Measurements from ENCODE around the gene TUBA1B.

Gene TUBA1B

DNA sequence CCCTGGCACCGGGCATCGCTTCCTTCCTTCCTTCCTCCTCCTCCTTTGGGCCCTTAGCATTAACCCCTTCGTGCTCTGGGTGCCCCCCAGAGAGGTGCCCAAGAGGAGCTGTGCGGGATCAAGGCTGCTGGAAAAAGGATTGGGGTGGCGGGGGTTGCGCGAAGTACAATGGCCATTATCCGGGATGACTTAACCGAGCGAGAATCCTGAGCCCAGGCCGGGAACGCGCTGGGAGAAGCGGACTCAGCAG, 39.4 kb downstream of the TUBA1B start:
- TF ChIP-seq, protein P1, sequence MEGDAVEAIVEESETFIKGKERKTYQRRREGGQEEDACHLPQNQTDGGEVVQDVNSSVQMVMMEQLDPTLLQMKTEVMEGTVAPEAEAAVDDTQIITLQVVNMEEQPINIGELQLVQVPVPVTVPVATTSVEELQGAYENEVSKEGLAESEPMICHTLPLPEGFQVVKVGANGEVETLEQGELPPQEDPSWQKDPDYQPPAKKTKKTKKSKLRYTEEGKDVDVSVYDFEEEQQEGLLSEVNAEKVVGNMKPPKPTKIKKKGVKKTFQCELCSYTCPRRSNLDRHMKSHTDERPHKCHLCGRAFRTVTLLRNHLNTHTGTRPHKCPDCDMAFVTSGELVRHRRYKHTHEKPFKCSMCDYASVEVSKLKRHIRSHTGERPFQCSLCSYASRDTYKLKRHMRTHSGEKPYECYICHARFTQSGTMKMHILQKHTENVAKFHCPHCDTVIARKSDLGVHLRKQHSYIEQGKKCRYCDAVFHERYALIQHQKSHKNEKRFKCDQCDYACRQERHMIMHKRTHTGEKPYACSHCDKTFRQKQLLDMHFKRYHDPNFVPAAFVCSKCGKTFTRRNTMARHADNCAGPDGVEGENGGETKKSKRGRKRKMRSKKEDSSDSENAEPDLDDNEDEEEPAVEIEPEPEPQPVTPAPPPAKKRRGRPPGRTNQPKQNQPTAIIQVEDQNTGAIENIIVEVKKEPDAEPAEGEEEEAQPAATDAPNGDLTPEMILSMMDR (IDR thresholded peaks at IDR 0.05): no peak

DNA sequence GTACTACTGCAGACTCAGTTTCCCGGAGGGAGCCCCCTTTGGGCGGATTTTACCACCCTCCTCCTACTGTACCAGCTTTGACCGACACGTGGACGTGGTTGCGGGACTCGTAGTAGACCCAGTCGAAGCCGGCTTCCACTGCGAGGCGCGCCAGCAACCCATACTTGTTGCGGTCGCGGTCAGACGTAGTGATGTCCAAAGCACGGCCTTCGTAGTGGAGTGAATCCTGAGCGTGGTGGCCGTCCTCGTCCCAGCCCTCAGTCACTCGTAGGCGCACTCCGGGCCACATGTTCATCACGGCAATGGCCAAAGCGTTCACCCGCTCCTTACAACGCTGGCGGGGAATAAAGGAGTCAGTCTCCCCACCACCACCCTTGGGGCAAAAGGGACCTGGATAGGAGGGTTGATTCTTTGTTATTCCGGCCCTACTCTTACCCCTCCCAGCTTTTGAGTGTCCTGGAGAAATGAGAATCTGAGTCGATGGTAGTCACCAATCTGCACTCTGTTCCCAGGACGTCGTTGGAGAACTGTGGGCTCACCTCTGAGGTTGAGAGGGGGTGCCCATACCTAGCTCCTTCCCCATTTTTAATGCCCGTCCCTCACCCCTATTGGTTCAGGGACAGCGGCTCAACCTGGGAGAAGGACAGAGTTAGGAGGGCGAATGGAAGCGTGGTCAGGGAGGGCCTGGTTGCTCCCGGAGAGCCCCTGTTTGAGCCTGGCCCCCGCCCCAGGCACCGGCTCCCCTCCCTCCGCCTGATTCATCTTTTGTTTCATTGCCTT, 39.9 kb downstream of the TUBA1B start:
- TF ChIP-seq, protein P1 (IDR thresholded peaks at IDR 0.05): no peak

DNA sequence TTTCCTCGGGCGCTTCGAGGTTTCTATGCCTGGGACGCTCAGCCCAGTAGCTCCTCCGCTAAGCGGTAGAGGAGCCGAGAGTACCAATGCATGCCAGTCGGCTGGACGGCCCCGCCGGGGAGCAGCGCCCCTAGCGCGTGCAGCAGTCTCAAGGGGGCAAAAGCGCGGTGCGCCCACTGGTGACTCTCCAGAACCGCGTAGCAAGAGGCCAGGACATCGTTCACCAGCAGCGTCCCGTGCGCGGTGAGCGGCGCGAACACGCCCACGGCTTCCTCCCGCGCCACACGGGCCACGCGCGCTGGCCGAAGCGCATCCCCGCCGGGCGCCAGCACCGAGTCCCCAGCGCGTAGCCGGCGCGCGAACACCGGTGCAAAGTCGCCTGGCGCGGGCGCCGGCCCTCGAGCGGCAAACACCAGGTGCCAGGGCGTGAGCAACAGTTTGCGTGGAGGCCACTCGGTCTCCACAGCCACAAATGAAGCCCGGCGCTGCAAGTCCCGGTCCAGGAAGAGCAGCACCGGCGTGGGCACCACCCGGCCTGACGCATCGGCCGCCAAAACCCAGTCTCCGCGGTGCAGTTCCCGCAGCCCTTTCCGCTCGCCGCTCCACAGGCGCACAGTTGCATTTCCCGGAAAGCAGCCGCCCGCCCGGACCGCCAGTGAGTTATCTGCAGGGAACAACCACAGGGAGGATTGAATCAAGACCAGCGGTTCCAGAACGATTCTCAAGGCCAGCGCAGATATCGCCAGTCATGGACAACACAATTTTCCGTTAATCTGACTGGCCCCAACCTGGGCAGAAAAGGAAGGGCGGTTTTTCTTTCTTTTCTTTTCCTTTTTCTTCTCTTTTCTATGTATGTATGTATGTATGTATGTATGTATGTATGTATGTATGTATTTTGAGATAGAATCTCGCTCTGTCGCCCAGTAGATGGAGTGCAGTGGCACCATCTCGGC, 41.1 kb downstream of the TUBA1B start:
- TF ChIP-seq, protein P1 (IDR thresholded peaks at IDR 0.05): peak; percentile 34

DNA sequence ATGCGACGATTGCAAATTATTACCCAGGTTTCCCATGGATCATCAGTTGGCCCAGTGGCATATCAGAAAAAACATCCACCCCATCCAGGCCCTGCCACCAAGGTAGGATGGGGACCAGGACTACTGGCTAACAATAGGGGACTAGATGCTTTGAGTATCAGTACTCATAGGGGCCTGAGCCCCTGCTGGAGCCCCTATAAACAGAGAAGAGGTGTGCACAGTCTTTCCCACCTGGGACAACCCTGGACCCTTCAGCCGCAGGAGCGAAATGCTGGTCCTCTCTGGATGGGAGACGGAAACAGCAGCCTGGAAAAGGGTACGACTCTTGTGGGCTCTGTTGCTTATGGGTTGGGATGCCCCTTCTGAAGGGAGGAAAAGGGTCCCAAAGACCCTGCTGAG, 42.3 kb downstream of the TUBA1B start:
- TF ChIP-seq, protein P1 (IDR thresholded peaks at IDR 0.05): no peak

DNA sequence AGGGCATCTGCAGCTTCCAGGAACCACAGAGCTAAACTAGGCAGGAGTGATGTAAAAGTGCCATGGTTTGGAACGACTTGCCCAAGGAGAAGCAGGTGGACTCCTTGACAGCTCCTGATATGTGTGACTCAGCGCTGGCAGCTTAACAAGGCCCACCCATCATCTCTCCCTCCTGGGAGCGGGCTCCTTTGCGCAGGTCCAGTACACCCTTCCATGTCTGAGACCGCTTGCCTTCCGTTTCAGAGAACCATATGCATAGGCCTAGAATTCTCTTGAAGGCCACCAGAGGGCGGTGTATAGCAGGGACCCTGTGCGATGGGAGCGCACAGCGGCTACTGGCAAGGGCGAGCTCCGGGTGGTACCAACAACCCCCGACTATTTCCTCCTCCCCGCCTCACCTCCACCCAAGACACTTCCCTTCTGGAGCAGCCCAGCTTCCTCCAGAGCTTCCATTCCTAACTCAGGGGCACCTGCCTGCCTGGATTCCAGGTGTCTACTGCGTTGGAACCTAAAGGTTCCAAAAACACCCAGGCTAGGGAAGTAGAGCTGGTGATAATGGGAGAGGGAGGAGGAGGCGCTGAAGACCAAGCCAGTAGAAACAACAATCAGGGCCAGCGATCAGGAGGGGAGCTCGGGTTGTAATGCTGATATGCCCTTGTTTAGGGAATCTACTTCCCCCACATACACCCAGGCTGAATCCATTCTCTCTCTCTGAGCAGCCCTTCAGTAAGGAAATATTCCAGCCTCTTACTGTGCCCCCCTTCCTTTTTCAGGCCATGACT, 42.9 kb downstream of the TUBA1B start:
- TF ChIP-seq, protein P1 (IDR thresholded peaks at IDR 0.05): peak; percentile 89

DNA sequence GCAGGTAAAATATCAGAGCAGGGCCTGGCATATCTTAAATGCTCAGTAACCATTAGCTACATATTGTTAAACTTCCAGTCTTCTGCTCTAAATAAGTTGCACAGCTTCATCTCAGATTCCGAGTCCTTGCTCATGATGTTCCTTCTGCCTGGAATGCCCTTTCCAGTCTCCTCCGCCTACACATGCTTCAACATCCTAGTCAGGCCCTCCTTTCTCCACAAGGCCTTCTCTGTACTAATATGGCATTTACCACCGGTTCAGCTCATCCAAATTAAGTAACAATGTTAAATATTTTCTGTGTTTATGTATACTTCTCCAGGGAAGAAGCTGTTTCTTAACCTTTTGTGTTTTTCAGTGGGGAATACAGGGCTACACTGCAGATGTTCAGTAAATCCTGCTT, 45.1 kb downstream of the TUBA1B start:
- TF ChIP-seq, protein P1 (IDR thresholded peaks at IDR 0.05): no peak

DNA sequence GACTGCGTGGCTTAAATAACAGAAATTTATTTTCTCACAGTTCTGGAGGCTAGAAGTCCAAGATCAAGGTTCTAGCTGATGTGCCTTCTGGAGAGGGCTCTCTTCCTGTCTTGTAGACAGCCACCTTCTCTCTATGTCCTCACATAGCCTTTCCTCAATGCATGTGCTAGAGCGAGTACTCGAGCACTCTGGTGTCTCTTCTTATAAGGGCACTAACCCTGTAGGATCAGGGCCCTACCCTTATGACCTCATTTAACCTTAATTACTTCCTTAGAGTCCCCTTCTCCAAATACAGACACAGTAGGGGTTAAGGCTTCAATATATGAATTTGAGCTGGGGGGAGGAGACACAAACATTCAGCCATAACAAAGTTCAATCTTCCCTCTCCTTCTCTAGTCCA, 46.8 kb downstream of the TUBA1B start:
- TF ChIP-seq, protein P1 (IDR thresholded peaks at IDR 0.05): no peak
